Neural cell (in vitro differentiated cells): ENCODE results near the gene FSIP1. TPM values are rescaled to one million over a fixed set of nuclear protein-coding genes. Genes with fewer than 3 reads are reported as not detected.

Source experiments
- H2AFZ ChIP-seq: fragments of 200-600, 300-800 bp; sonication (generic), shearing (Covaris generic); 2 replicates; pipeline ENCODE4 v1.6.0; 2014; ENCODE audit warnings: low read depth, mild to moderate bottlenecking, antibody characterized with exemption, low read length, moderate library complexity
- H3F3A ChIP-seq: fragments of 200-600 bp; shearing (Covaris generic); 2 replicates; pipeline ENCODE4 v1.6.1; 2016; ENCODE audit warnings: mild to moderate bottlenecking, moderate library complexity, mixed read lengths, antibody characterized with exemption, low read length; ENCODE audit not compliant: insufficient read depth, poor library complexity, severe bottlenecking
- H3K27ac ChIP-seq: fragments of 200-600, 300-800 bp; sonication (generic), shearing (Covaris generic); 2 replicates; pipeline ENCODE4 v1.5.1; 2014; ENCODE audit warnings: mild to moderate bottlenecking, low read length, moderate library complexity
- H3K27me3 ChIP-seq: fragments of 300-800, 200-600 bp; sonication (generic), shearing (Covaris generic); 2 replicates; pipeline ENCODE4 v1.6.0; 2014; ENCODE audit warnings: mild to moderate bottlenecking, low read depth, low read length, moderate library complexity; ENCODE audit not compliant: insufficient read depth
- H3K36me3 ChIP-seq: fragments of 300-800, 200-600 bp; sonication (generic), shearing (Covaris generic); 2 replicates; pipeline ENCODE4 v1.5.1; 2014; ENCODE audit warnings: mild to moderate bottlenecking, antibody characterized with exemption, low read length, moderate library complexity; ENCODE audit not compliant: insufficient read depth
- H3K4me2 ChIP-seq: fragments of 300-800, 200-600 bp; sonication (generic), shearing (Covaris generic); 2 replicates; pipeline ENCODE4 v1.6.0; 2014; ENCODE audit warnings: mild to moderate bottlenecking, low read length
- H3K4me3 ChIP-seq: fragments of 300-800, 200-600 bp; sonication (generic), shearing (Covaris generic); 2 replicates; pipeline ENCODE4 v1.5.1; 2014; ENCODE audit warnings: mild to moderate bottlenecking, low read length, moderate library complexity
- H3K79me2 ChIP-seq: fragments of 200-600 bp; shearing (Covaris generic); replicated peaks from 2 replicates; pipeline ENCODE4 v1.6.0; 2014; ENCODE audit warnings: mild to moderate bottlenecking, low read length, moderate library complexity; ENCODE audit not compliant: insufficient read depth
- H3K9ac ChIP-seq: fragments of 300-800, 200-600 bp; sonication (generic), shearing (Covaris generic); 2 replicates; pipeline ENCODE4 v1.6.1; 2016; ENCODE audit warnings: mild to moderate bottlenecking, low read length, mixed read lengths
- H3K9me2 ChIP-seq: fragments of 200-600 bp; shearing (Covaris generic); 2 replicates; pipeline ENCODE4 v1.6.1; 2016; ENCODE audit warnings: mild to moderate bottlenecking, low read length, mixed read lengths; ENCODE audit not compliant: insufficient read depth
- H3K9me3 ChIP-seq: fragments of 200-600, 300-800 bp; sonication (generic), shearing (Covaris generic); 2 replicates; pipeline ENCODE4 v1.6.1; 2016; ENCODE audit warnings: mild to moderate bottlenecking, mixed run types, low read length, moderate library complexity, mixed read lengths
- H4K20me1 ChIP-seq: fragments of 200-600 bp; shearing (Covaris generic); 2 replicates; pipeline ENCODE4 v1.6.1; 2016; ENCODE audit warnings: mild to moderate bottlenecking, mixed run types; ENCODE audit not compliant: insufficient read depth
- EP300 ChIP-seq: fragments of 450-650 bp; conservative IDR thresholded peaks from 2 replicates; pipeline ENCODE4 v1.6.1; 2014; ENCODE audit warnings: antibody characterized with exemption, mild to moderate bottlenecking, moderate library complexity; ENCODE audit not compliant: poor library complexity, severe bottlenecking
- EZH2 ChIP-seq: fragments of 200-600, 300-800 bp; shearing (Covaris generic), sonication (generic); IDR thresholded peaks from 2 replicates; pipeline ENCODE4 v1.6.1; 2014; ENCODE audit warnings: antibody characterized with exemption, low read length, borderline replicate concordance, mild to moderate bottlenecking; ENCODE audit not compliant: insufficient read depth, poor library complexity, severe bottlenecking
- MXI1 ChIP-seq: fragments of 450-650 bp; conservative IDR thresholded peaks from 2 replicates; pipeline ENCODE4 v1.6.1; 2014; ENCODE audit warnings: antibody characterized with exemption, mild to moderate bottlenecking; ENCODE audit not compliant: poor library complexity, severe bottlenecking
- POLR2AphosphoS5 ChIP-seq: IDR thresholded peaks from 2 replicates; pipeline ENCODE4 v1.6.1; 2012
- RAD21 ChIP-seq: fragments of 450-650 bp; conservative IDR thresholded peaks from 2 replicates; pipeline ENCODE4 v1.6.1; 2014; ENCODE audit warnings: antibody characterized with exemption, mild to moderate bottlenecking, moderate library complexity
- SMC3 ChIP-seq: fragments of 450-650 bp; conservative IDR thresholded peaks from 2 replicates; pipeline ENCODE4 v1.6.1; 2014; ENCODE audit warnings: antibody characterized with exemption, mild to moderate bottlenecking, moderate library complexity; ENCODE audit not compliant: poor library complexity
- TAF1 ChIP-seq: IDR thresholded peaks from 2 replicates; pipeline ENCODE4 v1.6.1; 2012; ENCODE audit warnings: low read depth
- polyA plus RNA-seq: library from polyadenylated mRNA; depleted of rRNA; stranded (reverse); fragments of >200 nt; gene quantifications from 2 replicates; pipeline ENCODE4 v1.2.3, GENCODE V29; 2014
- TF ChIP-seq, protein P1 (sequence below): IDR thresholded peaks from 2 replicates; pipeline ENCODE4 v1.6.1; 2012; ENCODE audit warnings: borderline replicate concordance
- TF ChIP-seq, protein P2 (sequence below): fragments of 450-650 bp; IDR thresholded peaks from 2 replicates; pipeline ENCODE4 v1.5.1; 2014; ENCODE audit warnings: antibody characterized with exemption, mild to moderate bottlenecking, moderate library complexity; ENCODE audit not compliant: poor library complexity, severe bottlenecking

FSIP1 gene
- polyA plus RNA-seq, 1 donor from 2014 or later, result 3.8 TPM

DNA sequence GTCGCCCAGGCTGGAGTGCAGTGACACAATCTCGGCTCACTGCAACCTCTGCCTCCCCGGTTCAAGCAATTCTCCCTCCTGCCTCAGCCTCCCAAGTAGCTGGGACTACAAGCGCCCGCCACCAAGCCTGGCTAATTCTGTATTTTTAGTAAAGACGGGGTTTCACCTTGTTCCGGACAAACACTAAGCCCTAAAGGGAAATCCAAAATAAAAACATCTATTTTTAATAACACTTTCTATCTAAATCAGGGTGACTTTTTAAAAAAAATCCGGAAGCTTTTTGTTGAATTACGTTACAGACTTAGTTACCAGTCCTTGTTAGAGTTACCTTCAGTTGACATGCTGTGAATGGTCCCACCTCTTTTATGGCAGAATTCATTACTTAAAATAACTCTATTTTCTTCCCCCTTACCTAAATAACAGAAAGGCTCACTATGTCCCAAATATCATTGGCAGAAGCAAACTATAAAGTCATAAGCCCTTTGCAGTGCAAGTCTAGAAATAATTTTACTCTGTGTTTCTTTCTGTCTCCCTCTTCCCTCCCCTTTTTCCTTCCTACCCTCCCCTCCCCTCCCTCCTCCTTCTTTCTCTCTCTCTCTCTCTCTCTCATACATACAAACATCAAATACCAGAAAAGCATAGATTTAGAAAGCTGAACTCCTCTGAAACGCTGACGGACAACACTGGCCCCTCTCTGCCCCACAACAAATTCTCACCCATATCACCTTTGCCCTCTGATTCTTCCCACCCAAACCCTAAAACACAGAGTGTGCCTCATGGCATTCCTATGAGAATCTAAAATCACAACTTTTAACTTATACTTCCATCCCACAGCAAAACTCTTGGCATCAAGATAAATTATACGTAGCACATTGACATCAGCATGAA is 183.4 kb downstream of the FSIP1 start:
- TF ChIP-seq, protein P1, sequence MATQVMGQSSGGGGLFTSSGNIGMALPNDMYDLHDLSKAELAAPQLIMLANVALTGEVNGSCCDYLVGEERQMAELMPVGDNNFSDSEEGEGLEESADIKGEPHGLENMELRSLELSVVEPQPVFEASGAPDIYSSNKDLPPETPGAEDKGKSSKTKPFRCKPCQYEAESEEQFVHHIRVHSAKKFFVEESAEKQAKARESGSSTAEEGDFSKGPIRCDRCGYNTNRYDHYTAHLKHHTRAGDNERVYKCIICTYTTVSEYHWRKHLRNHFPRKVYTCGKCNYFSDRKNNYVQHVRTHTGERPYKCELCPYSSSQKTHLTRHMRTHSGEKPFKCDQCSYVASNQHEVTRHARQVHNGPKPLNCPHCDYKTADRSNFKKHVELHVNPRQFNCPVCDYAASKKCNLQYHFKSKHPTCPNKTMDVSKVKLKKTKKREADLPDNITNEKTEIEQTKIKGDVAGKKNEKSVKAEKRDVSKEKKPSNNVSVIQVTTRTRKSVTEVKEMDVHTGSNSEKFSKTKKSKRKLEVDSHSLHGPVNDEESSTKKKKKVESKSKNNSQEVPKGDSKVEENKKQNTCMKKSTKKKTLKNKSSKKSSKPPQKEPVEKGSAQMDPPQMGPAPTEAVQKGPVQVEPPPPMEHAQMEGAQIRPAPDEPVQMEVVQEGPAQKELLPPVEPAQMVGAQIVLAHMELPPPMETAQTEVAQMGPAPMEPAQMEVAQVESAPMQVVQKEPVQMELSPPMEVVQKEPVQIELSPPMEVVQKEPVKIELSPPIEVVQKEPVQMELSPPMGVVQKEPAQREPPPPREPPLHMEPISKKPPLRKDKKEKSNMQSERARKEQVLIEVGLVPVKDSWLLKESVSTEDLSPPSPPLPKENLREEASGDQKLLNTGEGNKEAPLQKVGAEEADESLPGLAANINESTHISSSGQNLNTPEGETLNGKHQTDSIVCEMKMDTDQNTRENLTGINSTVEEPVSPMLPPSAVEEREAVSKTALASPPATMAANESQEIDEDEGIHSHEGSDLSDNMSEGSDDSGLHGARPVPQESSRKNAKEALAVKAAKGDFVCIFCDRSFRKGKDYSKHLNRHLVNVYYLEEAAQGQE, result no peak
- TF ChIP-seq MXI1 (no peak), SMC3 (no peak), POLR2AphosphoS5 (no peak), RAD21 (no peak), EP300 (no peak), EZH2 (no peak), TAF1 (no peak)
- TF ChIP-seq, protein P2, sequence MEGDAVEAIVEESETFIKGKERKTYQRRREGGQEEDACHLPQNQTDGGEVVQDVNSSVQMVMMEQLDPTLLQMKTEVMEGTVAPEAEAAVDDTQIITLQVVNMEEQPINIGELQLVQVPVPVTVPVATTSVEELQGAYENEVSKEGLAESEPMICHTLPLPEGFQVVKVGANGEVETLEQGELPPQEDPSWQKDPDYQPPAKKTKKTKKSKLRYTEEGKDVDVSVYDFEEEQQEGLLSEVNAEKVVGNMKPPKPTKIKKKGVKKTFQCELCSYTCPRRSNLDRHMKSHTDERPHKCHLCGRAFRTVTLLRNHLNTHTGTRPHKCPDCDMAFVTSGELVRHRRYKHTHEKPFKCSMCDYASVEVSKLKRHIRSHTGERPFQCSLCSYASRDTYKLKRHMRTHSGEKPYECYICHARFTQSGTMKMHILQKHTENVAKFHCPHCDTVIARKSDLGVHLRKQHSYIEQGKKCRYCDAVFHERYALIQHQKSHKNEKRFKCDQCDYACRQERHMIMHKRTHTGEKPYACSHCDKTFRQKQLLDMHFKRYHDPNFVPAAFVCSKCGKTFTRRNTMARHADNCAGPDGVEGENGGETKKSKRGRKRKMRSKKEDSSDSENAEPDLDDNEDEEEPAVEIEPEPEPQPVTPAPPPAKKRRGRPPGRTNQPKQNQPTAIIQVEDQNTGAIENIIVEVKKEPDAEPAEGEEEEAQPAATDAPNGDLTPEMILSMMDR, result no peak
- H3K4me2 ChIP-seq, result no peak overlapping the region
- no peaks in the 10 kb centered on the region for H3K36me3 ChIP-seq
- H3K27ac ChIP-seq, result no peak overlapping the region
- no peaks in the 10 kb centered on the region for H3K79me2 ChIP-seq
- H3K4me3 ChIP-seq, result no peak overlapping the region
- no peak overlapping the region for H3K9ac ChIP-seq
- H4K20me1 ChIP-seq, result no peaks in the 10 kb centered on the region
- H2AFZ ChIP-seq, result no peak overlapping the region
- no peaks in the 10 kb centered on the region for H3K9me3 ChIP-seq
- H3K27me3 ChIP-seq, result no peaks in the 10 kb centered on the region
- no peaks in the 10 kb centered on the region for H3K9me2 ChIP-seq
- no peaks in the 10 kb centered on the region for H3F3A ChIP-seq

DNA sequence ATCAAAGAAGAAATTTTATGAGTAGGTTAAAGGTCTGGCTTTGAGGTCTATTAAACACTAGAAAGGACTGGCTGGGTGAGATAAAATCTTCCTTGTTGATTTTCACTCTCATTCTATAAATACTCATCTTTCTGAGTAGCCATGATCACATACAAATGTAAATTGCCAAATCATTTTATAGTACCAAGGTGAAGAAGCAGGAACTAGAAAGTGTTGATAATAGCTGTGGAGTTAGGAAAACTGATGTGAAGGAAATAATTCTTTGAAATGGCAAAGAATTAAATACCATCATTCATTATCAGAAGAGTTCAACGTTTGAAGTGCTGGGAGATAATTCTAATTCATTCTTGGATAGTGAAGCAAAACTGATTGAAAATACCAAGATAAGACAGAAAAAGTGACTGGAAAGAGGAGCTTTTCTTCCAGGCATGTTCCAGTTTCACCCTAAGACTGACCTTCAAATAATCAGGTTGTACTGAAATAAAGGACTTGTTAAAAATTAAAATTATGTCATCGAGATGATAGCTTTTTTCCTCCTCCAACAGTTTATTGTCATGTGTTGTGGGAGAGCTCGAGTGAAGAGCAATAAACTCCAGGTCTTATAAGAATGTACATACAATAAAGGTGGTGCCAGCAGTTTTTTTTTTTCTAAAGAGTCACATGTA is 184.3 kb downstream of the FSIP1 start:
- H3F3A ChIP-seq, result no peaks in the 10 kb centered on the region
- H3K4me2 ChIP-seq, result no peak overlapping the region
- H3K27ac ChIP-seq, result no peak overlapping the region
- H3K4me3 ChIP-seq, result no peak overlapping the region
- H3K9ac ChIP-seq, result no peak overlapping the region
- no peaks in the 10 kb centered on the region for H3K9me3 ChIP-seq
- no peaks in the 10 kb centered on the region for H3K79me2 ChIP-seq
- H3K27me3 ChIP-seq, result no peaks in the 10 kb centered on the region
- H3K9me2 ChIP-seq, result no peaks in the 10 kb centered on the region
- no peaks in the 10 kb centered on the region for H4K20me1 ChIP-seq
- H3K36me3 ChIP-seq, result no peaks in the 10 kb centered on the region
- TF ChIP-seq RAD21 (no peak), POLR2AphosphoS5 (no peak), TAF1 (no peak), EP300 (no peak), MXI1 (no peak), SMC3 (no peak), EZH2 (no peak)
- TF ChIP-seq, protein P2, result no peak
- TF ChIP-seq, protein P1, result no peak
- H2AFZ ChIP-seq, result no peak overlapping the region
